ENCODE measurements around the gene APOF.
"Not testable (repeated sequence)": the region's sequence is repeated elsewhere in the genome, so short reads cannot be mapped to it uniquely, and the experiment has no call there.

APOF gene

DNA sequence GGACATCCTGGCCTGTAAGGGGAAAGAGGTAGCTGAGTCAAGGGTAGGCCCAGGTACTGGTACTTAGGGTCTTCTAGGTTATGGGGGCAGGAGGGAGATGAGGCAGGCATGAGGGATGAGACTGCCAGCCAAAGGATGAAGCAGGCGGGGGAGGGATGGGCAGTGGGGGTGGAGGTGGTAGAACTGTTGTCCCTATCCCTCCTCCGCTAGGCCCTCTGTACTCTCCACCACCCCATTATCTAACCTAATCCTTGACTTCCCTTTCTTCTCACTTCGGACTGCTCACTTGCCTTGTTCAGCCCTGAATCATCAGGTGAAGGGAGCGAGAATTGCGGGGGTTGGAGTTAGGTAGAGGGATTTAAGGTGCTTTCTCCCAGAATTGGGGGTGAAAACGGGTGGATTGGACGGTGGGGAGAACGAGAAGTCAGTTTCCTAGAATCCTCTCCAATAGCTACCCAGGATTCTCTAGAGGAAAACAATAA is 29.4 kb downstream of the APOF start:
- DNase-seq (ENCODE audit: low spot score), result no peak
- FAIRE-seq, result no peak

DNA sequence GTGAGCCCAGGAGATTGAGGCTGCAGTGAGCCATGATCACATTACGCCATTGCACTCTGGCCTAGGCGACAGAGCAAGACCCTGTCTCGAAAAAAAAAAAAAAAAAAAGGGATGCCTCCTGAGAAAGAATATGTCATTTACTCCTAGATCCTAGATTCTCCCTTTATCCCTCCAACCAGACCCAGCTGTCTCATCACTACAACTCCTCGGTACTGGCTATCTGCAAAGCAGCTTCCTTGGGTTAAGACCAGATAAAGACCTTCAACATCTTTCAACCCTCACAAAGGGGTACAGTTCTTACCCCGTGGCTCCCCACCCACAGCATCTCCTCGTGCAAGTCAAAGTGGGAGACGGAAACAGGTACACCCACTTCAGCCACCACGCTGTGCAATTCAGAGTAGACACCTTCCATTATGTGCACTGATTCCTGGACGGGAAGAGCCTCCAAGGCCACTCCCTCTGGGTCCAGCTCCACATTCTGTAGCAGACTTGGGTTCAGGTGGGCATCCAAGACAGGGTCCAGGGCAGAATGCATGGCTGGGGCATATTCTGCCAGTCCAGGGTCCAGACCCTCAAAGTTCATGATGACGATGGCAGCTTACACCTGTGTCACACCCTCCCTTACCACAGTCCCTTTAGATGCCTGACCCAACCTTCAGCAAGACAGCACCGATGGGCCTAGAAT is 30.0 kb downstream of the APOF start:
- DNase-seq (ENCODE audit: low spot score) (no peak), FAIRE-seq (no peak)

DNA sequence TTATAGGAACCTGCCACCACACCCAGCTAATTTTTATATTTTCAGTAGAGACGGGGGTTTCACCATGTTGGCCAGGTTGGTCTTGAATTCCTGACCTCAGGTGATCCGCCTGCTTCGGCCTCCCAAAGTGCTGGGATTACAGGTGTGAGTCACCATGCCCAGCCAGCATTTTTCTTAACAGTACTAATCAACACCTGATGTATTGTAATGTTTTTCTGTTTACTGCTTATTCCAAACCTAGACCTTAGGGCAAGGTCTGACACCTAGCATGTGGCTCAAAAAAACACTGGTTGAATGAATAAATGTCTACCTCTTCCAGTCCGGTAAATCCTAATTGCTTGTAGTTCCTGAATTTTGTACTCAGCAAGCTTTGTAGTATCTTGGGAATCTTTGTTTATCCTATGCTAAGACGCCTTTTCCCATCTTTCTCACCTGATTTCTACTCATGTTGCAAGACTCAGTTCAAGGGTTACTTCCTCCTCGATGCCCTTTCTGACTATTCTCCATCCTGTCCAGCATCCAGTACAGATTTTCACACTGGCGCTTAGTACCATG is 31.6 kb downstream of the APOF start:
- FAIRE-seq (no peak), DNase-seq (ENCODE audit: low spot score) (no peak)

DNA sequence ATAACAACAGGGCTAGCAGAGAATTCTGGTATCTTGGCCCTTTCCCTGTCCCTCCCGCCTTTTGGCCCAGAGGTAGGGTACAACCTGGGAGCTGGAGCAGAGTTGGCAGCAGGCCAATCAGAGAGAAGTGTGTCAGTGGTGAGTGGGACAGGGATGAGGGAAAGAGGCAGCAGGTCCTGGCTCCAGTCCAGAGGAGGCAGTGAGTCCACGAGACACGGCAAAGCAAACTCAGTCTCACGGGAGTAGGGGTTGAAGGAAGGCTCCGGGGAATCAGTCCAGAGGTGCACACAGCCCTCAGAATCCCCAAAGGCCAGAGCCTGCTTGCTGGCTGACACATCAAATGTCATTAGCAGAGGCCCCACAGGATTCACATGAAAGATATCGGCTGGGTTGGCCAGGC is 36.1 kb downstream of the APOF start:
- FAIRE-seq (no peak), DNase-seq (ENCODE audit: low spot score) (no peak)

- DNase-seq (ENCODE audit: low spot score) (no peak), FAIRE-seq (no peak)
These were observed 36.5 kb downstream of the APOF start for GRCh38 chr12:56326126-56326525.

- DNase-seq (ENCODE audit: low spot score) (no peak), FAIRE-seq (no peak)
These were observed 38.5 kb downstream of the APOF start for GRCh38 chr12:56324206-56324605.

DNA sequence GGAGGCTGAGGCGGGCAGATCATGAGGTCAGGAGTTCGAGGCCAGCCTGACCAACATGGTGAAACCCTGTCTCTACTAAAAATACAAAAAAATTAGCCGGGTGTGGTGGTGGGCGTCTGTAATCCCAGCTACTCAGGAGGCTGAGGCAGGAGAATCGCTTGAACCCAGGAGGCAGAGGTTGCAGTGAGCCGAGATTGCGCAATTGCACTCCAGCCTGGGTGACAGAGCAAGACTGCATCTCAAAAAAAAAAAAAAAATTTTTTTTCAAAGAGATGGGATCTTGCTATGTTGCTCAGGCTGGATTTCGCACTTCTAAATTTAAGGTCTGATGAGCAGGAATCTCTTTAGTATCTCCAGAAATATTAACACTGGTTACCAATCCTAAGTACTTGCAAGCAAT is 41.0 kb downstream of the APOF start:
- not testable (repeated sequence) for DNase-seq (ENCODE audit: low spot score); FAIRE-seq

DNA sequence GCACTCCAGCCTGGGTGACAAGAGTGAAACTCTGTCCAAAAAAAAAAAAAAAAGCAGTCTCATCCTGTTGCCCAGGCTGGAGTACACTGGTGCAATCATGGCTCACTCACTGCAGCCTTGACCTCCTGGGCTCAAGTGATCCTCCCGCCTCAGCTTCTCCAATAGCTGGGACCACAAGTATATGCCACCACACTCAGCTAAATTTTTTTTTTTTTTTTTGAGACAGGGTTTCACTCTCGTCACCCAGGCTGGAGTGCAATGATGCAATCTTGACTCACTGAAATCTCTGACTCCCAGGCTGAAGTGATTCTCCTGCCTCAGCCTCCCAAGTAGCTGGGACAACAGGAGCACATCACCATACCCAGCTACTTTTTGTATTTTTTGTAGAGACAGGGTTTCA is 41.6 kb downstream of the APOF start:
- FAIRE-seq (no peak), DNase-seq (ENCODE audit: low spot score) (no peak)

DNA sequence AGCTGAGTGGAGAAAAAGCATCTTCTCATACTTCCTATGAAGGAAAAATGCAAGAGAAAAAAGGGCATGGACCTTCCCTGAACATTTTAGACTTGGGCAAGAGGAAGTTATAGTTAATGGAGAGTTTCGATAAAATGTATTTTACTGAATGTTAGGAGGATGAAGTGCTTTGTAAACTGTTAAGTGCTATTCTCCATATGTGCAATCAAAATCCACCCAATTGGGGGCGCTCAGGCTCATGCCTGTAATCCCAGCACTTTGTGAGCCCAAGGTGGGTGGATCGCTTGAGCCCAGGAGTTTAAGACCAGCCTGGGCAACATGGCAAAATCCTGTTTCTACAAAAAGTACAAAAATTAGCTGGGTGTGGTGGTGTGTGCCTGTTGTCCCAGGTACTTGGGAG is 45.0 kb downstream of the APOF start:
- no peak for DNase-seq (ENCODE audit: low spot score)
- FAIRE-seq, result no peak

DNA sequence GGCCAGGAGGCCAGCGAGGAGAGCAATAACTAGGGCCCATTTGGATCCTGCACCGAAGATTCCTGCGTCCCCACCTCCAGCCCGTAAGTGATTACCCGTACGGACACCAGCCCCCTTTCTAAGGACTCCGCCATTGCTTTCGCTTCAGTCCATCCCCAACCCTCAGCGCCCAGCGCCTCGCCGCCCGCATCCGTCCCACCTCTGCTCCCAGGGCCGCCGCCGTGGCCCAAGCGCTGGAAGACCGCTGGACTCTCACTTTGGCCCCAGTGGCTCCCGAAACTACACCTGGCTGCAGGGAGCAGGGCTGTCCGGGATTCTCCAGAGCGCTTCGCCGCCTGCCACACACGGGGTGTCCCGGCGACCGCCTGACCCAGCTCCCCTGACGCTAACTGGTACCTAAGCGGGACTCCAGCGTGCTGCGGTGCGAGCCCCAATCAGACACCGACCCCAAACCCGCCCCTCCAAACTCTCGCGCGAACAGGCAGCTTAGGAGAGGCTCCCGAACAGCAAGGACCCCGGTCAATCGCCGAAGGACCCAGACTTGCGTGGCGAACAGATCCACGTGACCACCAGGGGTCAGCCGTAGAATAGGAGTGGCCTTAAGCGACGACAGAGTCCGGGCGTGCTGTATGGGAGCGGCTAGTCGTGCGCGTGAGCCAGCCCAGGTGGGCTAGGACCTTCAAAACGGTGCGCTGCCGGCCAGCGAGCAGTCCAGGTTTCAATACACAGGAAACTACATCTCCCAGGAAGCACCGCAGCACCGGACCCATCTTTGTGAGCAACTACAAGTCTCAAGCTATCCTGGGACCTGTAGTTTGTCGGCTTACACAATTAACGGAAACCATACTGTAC is 46.8 kb downstream of the APOF start, which contains the start of gene CNPY2:
Gene CNPY2, minus strand, starts transcription at position 367 of the 852 bp plus-strand sequence. CDS start 771 bp downstream, outside the sequence.
- no peak for FAIRE-seq
- DNase-seq (ENCODE audit: low spot score), result peak; percentile 95

- FAIRE-seq (no peak), DNase-seq (ENCODE audit: low spot score) (no peak)
These were observed 47.4 kb downstream of the APOF start for GRCh38 chr12:56315249-56315621.

DNA sequence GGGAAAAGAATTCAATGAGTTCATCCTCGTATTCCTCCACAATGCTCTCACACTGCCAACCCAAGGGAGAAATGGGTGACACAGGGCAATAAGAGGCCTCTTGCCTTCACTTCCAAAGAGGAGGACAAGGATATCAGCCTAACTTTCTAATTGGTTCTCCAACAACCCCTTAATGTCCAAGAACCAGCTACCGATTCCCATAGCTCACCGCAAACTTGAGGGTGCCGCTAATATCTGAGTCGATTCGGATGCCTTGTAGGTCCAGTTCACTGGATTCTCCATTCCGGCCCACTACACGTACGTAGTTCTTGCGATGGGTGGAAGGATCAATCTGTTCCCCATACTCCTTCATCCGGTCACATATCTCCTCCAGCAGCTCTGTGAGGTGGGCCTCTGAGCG is 51.7 kb downstream of the APOF start:
- FAIRE-seq (no peak), DNase-seq (ENCODE audit: low spot score) (no peak)
